GM21447 (cell line): ENCODE data around the gene EEFSEC.

Experiments used
- ATAC-seq: cut with Tn5 transposase; IDR thresholded peaks from one replicate; pipeline ENCODE4 v1.9.1; 2021; ENCODE audit not compliant: unreplicated experiment

EEFSEC gene

DNA sequence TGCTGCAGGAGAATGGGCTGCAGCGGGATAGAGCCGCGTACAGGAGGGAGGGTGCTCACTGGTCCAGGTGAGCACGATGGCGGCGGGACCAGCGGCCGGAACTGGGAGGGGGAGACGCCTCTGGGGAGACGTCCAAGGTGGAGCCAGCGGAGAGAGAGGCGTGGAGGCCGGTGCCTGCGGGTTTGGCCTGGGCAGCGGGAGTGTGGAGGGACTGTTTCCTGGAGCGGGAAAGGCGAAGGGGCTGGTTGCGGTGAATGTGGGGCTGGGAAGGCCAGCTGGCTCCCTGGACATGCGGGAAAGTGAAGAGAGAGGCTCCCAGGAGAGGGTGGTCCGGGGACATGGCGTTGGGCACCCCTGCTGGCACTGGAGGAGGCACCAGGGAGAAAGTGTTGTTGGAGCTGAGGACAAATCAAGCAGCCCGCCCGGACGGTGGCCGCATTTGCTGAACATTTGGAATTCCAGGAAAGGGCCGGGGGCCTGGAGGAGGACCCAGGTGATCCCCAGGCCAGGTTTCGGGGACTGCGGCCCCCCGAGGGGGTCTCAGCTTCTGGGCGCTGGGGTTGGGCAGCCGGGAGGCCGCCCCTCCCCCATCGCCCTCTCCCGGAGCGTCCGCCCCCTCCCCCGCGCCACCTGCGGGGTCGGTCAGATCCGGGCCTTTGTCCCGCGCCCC lies 279.2 kb downstream of the EEFSEC start:
- no peak for ATAC-seq

DNA sequence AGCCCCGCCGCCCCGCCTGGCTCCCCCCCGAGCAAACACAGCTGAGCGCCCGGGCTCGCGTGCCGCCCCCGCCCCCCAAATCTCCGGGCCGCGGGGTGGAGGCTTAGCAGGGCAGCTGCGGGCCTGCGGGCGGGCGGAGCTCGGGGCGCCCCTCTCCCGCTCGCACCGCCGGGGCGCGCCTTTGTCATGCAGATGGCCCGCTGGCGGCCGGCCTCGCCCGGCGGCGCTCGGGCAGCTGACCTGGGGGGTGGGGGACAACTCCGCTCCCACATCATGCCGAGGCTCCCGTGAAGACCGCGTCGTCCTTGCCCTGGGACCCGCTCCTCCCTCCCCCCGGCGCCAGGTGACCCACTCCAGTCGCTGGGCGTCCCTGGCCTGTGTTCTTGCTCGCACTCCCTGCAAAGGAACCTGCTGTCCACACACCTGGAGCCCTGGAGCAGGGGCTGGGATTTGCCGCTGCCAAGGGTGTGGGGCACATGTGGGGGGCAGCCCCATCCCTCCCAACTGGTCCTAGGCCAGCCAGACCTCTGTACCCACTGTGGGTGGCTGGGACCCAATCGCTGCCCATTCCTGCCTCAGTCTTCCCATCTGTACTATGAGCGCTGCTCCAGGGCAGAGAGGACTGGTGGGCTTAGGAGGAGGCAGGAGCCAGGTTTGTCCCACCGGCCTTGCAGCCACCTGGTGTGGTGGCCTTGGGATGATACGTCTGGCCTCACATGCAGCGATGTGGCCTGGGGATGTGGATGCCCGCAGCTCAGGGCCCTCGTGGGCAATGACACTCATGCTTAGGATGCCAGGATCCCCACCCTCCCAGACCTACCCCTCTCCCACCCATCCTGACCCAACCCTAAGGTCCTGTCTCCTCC lies 279.9 kb downstream of the EEFSEC start:
- no peak for ATAC-seq

DNA sequence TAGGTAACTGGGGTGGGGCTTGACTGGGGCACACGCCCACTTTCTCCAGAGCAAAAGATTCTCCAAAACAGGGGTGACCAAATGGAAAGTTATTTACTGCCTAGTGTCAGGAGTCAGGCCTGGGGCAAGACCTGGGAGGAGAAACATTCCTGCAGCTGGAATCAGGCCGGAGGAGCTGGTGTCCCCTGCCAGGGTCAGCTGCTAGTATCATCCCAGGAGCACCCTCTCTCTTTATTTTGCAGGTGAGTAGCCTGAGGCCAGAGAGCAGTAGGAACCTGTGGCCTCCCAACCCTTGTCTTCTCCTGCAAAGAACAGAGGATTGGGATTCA lies 280.5 kb downstream of the EEFSEC start:
- no peak for ATAC-seq

DNA sequence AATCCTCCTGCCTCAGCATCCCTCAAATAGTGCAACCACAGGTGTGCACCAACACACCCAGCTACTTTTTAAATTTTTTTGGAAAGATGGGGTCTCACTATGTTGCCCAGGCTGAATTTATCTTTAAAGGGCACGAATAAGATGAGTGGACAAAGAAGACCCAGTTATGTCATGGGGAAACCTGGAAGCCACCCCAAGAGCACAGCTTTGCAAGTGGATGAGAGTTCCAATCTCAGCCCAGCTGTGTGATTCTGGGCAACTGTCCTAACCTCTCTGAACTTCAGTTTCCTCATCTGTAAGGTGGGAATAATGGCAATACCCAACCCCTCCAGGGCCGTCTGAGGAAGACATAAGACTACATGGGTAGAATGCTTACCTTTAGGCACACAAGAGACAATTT lies 281.2 kb downstream of the EEFSEC start:
- ATAC-seq = no peak

DNA sequence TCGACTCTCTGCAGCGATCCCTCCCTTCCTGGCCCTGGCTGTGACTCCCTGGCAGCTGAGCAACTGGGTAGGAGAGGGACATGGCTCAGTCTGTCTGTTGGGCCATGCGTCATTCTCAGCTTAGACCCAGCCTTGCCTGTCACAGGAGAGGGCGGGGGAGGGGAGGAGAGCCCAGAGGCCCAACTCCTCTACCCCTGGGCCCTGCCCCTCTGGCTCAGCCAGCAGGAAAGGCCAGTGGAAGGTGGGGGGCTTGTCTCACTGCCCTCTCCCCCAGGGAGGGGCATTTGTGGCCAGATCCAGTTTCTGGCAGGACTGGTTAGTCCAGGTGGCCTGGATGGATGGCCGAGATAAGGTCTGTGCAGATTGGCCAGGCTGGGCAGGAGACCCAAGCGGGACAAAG lies 281.8 kb downstream of the EEFSEC start:
- no peak for ATAC-seq

DNA sequence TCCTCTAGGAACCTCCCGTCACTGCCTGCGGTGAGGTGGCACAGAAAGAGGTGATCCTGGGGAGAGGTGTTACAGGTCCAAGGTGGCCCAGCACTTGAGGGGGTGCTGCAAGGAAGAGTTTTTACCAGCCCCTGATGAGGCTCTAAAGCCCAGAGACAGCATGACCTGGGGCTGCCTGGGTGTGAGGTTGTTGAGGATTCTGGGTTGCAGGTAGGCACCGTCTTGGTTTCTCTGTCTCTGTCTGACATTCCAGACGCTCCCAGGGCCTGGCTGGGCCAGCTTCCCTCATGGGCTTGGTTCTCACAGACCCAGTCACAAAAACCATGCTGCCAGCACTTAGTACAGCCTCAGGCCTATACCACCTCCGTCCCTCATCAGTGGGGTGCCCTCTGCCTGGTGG lies 282.3 kb downstream of the EEFSEC start:
- ATAC-seq = no peak

DNA sequence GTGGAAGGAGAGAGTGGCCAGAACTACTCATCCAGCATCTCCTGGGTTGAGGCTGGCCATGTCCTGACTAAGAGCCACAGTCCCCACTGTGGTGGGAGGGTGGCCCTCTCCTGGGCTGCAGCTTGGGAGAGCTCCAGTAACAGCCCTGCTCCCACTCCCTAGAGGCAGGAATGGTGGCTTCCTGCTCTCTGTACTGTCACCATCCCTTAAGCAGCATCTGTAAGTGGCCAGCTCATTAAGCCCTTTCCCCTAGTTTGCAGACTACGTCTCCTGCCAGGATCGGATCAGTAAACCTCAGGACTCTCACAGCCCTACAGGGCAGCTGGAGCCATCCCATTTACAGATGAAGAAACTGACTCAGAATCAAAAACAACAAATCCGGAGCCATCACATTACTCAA lies 282.9 kb downstream of the EEFSEC start:
- ATAC-seq = no peak

DNA sequence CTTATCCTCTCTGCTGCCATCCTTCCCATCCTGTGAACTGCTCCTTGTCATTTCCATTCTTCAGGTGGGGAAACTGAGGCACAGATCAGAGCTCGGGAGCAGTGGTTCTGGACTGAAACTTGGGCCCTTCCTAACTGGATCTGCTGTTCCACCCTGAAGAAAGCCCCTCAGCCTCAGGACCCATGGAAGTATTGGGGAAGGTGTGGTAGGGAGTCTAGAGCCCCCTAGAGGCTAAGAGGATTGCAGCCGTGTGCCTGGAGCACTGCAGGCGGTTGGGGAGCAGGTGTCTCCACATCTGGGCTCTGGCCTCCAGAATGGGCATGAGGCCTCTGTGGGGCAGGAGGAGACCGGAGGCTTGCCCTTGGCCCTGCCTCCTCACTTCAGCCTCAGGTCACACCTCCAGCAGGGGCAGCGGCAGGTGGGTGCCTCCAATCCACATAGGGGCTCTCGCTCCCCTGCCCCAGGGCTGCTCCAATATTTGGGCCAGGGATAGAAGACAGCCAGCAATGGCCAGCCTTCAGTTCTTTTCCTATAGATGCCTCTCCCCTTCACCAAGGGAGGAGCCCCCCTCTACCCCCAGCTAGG lies 285.3 kb downstream of the EEFSEC start:
- no peak for ATAC-seq

DNA sequence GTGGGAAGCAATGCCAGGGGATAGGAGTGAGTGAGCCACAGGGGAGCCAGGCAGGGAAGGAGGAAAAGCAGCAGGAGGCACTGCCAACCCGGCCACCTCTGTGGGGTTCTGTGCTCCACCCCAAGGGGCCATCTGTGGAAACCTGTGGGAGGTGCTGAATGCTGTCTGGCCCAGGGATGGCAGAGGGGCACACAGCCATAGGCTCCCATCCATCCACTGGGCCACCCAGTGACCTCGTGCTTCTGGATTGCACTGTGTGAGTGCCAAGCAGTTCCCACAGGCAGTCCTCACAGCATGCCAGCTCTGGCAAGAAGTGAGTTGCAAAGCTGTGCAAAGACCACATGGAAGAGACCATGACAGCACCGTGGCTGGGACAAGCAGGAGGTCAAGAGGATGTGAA lies 285.9 kb downstream of the EEFSEC start:
- no peak for ATAC-seq

DNA sequence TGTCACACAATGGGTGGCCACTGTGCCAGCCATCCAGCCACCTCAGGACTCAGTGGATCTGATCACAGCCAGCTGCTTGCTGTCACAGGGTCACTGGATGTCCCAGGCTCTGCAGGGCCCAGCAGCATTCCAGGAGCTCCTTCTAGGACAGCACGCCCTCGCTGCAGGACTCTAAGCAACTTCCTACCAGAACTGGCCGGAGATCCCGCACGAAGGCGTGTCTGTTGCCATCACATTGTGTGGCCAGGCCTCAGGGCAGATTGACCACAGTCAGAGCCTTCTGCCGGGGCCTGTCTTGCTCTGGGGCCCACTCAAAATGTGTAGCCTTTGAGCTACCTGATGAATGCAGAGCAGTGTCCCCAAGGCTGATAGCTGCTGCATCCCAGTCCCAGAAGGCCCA lies 288.8 kb downstream of the EEFSEC start:
- ATAC-seq = no peak

DNA sequence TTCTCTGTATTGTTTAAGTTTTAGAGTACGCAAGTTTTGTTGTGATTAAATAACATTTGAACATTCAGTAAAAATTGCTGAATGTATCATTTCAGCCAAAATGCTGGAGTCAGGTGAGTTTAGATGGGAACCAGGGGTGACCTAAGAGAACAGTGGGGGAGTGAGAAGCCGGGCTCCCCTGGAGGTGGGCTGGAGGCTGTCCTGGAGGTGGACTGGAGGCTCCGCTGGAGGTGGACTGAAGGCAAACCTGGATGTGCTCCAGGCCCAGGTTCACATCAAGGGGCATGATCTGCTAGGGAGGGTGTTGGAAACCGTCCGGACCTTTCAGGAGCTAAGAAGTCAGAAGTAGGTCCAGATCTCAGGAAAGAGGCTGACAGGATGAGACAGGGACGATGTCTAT lies 289.7 kb downstream of the EEFSEC start:
- ATAC-seq = no peak

DNA sequence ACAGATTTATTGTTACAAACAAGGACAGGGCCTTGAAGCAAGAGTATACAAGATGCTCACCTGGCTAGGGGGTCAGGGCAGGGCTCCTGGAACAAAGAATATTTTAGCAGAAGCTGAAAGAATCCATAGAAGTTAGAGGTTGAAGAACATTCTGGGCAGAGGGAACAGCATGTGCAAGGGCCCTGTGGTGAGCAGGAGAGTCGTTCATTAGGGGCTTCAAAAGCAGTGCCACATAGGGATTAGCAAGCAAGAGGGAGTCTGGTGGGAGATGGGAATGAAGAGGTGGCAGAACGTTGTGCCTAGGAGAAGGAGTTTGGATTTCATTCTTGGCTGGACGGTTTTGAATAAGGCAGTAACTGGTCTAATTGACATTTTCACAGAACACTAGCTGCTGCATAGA lies 290.5 kb downstream of the EEFSEC start:
- no peak for ATAC-seq

DNA sequence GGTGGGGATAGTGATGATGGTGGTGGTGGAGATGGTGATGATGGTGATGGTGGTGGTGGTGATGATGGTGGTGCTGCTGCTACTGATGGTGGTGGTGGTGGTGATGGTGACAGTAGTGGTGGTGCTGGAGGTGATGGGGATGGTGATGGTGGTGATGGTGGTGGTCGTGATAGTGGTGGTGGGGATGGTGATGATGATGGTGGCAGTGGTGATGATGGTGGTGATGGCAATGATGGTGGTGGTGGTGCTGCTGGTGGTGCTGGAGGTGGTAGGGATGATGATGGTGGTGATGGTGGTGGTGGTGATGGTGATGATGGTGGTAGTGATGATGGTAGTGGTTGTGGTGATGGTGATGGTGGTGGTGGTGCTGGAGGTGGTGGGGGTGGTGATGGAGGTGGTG lies 292.1 kb downstream of the EEFSEC start:
- no peak for ATAC-seq

DNA sequence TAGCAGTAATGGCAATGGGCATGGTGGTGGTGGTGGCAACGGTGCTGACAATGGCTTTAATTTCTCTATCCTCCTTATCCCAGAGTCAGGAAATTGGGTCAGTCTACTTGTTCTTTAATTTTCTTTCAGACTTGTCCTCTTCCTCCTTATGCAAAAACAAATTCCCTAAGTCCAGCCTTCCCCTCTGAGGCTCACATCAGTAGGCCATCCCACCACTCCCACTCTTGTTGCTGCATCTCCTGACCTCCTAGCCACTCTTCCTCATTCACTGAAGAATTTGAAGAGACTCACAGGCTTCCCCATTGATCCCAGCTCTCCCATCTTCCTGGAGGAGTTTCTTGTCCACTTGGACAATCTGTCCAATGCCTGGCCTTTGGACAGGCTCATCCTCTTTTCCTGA lies 293.5 kb downstream of the EEFSEC start:
- no peak for ATAC-seq

DNA sequence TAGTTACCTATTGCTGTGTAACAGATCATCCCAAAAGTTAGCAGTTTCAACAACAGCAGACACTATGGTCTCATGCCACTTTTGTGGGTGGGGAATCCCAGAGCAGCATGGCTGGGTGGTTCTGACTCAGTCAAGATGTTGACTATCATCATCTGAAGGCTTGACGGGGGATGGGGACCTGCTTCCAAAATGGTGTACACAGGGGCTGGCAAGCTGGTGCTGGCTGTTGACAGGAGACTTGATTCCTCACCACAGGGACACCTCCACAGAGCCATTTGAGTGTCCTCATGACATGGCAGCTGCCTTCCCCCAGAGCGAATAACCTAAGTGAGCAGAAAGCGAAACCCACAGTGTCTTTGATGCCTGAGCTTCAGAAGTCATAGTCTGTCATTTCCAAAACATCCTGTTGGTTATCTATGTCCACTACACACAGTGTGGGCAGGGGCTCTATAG lies 294.3 kb downstream of the EEFSEC start:
- no peak for ATAC-seq

DNA sequence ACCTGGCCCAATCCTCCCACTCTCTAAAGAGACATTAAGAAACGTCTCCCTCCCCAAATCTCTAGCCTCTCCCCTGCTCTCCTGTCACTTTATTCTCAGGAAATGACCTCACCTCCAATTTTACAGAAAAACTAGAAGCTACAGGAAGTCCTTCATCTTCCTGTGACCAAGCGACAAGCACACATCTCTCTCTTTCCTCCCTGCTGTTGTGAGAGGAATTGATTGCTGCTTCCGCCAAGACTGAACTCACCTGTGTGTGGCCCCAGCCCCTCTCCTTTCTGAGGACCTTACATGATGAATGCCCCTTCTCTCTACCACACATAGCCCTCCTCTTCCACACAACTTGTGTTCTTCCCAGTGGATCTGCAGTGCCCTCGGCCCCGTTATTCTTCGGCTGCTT lies 295.2 kb downstream of the EEFSEC start:
- no peak for ATAC-seq

DNA sequence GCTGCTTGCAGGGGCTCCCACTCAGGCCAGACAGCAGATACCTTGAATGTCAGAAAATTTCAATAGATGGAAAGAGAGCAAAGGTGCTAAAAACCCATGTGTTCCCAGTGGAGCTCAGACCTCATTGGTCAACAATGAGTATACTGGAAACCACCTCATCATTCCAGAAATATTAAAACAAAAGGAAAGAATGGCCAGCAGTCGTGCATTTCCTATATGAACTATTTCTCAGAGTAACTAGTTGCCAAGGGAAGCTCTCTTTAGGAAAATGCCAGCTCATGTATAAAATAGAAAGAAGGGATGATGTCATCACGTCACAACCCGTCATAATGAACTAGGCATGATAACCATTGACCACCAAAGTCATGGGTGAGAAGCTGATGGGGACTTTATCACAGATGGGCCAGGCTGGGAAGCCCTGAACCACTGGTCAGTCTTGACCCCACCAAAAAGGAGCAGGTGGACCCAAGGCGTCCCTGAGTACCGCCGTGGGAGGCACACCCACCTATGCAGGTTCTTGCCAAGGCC lies 295.9 kb downstream of the EEFSEC start:
- ATAC-seq = no peak

DNA sequence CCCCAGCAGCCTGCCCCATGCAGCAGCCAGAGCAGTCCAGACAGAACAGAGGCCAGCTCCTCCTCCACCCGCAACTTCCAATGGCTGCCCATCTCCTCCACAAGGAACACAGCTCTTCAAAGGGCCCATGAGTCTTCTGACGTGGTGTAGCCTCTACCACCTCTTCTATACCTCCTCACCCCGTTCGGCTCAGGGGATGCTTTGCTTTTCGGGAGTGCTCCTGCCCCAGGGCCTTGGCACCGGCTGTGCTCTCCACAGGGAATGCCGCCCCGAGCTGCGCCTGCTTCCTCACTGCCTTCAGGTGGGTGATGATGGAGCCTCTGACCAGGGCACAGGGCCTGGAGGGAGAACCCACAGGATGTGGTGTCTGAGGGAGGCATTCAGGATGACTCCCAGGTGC lies 298.8 kb downstream of the EEFSEC start:
- ATAC-seq = no peak

DNA sequence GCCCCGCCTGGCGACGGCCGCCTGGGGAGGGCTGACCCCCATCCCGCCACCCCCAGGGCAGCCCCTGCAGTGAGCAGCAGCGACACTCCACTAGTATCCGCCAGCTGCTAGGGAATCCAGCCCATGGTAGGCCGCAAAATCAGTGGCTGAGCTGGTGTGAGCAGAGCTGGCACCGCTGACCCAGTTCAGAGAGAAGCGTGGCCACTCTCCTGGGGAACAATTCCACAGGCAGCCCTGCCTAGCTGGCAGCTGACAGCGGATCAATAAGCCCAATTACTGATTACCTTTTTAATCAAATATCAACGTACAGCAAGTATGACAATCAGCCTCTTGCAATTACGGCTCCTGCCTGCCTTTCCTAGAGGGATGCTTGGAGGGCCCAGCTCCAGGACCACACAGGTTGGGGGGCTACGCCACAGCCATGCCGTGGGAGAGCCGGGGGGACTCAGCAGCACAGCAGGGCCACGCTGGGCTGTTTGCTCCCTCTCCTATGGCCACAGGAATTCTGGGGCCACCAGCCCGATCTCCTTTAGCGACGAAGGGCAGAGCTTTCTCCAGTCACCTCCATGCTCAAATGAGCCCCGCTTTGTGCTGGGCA lies 299.5 kb downstream of the EEFSEC start:
- no peak for ATAC-seq

DNA sequence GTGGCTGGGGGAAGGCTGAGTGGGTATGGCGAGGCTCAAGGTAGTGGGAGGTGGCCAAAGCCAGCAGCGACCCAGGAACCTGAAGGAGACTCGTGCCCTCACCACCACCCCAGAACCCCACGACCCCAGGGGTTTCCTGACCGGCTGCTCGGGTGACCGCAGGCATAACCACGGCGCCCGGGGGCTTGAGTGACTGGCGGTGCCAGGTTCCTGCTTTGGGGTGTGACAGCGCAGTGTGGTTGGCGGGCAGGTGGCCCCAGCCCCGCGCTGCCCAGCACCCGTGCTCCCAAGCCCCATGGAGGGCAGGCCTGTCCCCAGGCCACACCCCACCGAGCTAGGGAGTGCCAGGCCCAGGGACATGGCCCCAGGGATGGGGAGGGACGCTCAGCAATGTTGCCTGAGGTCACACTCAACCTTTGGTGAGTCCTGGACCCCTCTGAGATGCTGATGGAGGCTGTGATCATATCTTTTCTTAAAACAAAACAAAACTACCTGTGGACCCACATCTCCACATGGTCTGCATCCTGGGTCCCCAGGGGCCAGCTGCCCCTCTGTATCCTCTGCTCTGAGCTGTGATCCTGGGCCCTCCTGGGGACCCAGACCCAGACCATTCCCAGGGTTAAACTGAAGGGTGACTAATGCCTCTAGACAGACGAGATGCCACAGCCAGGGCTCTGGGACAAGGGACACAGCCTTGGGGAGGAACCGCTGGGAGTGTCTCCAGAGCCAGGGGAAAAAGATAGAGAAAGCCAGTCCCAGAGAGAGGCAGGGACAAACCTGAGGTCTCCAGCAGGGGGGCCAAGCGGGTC lies 300.4 kb downstream of the EEFSEC start:
- no peak for ATAC-seq

DNA sequence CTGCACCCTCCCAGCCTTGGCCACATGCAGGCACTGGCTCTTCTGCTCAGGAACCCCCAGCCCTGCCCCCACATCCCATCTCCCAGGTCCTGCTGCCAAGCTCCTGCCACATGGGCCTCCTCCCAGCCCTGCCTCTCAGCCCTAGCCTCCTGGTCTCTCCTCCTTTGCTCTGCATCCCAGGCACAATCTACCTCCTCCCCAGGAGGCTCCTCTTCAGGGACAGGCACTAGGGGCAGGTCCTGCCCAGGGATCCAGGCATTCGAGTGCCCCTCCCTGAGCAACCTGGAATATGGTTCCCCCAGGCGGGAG lies 301.0 kb downstream of the EEFSEC start:
- no peak for ATAC-seq
